NCI-H1694 (cell line): ENCODE data around the gene CTSG.
"Not testable (repeated sequence)": the region's sequence is repeated elsewhere in the genome, so short reads cannot be mapped to it uniquely, and the experiment has no call there.

Source experiments
- DNase-seq: peaks from one replicate; lab custom pipeline; 2025; lab: John Stamatoyannopoulos, UW

CTSG gene

DNA sequence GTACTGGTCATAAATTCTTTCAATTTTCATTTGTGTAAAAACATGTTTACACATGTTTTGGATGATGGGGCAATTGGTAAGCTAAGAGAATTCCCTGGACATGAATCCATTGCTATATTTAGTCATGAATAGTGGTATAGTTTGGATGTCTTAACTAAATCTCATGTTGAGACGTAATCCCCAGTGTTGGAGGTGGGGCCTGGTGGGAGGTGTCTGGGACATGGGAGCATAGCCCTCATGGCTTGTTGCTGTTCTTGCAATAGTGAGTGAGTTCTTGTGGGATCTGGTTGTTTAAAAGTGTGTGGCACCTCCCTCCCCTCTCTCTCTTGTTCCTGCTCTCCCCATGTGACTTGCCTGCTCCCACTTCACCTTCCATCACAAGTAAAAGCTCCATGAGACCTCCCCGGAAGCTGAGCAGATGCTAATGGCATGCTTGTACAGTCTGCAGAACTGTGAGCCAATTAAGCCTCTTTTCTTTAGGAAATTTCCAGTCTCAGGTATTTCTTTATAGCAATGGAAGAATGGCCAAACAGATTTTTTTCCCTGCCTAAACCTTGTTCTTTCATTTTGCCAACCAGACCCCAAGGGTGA, 33.6 kb downstream of the CTSG start:
- no peak for DNase-seq

DNA sequence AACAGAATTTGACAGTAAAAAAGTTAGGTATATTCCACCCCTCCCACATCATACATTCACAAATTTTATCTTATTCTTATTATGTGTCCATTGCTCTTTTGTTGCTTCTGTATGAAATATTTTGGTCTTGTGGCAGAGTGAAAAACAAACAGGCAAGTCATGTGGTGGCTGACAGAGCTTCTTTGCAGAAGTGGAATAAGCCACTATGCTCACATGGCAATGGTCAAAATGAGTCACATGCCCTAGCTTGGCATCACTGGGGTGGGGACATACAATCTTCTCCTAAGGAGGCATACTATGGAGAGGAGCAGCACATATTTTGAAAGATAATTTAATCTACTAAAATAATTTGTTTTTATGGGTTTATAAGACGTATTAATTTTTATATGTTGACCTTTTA, 40.3 kb downstream of the CTSG start:
- no peak for DNase-seq

DNA sequence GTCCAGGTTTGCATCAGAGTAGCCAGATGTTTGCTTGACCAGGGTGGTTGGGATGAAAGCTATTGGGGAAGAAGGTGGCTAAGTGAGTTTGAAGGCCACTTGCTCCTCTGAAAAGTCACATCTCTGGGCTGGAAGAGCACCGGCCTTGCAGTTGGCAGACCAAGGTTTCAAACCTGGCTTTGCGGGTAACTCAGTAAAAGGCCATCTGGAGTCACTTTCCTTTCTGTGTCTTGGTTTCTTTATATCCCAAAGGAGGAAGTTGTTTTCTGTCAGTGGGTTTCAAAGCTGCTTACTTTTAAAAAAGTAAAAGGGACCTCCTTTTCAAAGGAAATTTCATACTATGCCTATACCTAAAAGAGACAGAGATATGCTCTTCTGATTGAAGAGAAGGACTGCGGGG, 41.8 kb downstream of the CTSG start:
- no peak for DNase-seq

DNA sequence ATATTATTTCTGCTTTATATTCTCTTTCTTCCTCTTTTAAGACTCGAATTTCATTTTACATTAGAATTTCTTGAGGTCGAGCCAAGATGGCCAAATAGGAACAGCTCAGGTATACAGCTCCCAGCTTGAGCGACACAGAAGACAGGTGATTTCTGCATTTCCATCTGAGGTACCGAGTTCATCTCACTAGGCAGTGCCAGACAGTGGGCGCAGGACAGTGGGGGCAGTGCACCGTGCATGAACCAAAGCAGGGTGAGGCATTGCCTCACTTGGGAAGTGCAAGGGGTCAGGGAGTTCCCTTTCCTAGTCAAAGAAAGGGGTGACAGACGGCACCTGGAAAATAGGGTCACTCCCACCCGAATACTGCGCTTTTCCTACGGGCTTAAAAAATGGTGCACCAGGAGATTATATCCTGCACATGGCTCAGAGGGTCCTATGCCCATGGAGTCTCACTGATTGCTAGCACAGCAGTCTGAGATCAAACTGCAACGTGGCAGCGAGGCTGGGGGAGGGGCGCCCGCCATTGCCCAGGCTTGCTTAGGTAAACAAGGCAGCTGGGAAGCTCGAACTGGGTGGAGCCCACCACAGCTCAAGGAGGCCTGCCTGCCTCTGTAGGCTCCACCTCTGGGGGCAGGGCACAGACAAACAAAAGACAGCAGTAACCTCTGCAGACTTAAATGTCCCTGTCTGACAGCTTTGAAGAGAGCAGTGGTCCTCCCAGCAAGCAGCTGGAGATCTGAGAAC, 50.0 kb downstream of the CTSG start:
- not testable (repeated sequence) for DNase-seq
